HEK293 (cell line): ENCODE measurements around the gene RAB28.

ENCODE experiments used
- CTCF ChIA-PET: fragments of 350-600 bp; formaldehyde crosslinking; extraction: SDS; loops from one replicate; lab custom pipeline; 2021; ENCODE audit warnings: antibody characterized with exemption; lab: Yijun Ruan, JAX
- POLR2A ChIA-PET: fragments of 300-600 bp; formaldehyde crosslinking; extraction: SDS; loops from one replicate; lab custom pipeline; 2020; ENCODE audit warnings: antibody characterized with exemption, inconsistent platforms; lab: Yijun Ruan, JAX
- H3K27ac ChIP-seq: fragments of 200-500 bp; sonication (Bioruptor generic); 2 replicates; pipeline ENCODE4 v1.5.1; 2014; ENCODE audit warnings: low read depth, low read length, control low read depth, inconsistent platforms; ENCODE audit errors: extremely low read depth
- H3K36me3 ChIP-seq, 2 experiments: fragments of 200-500 bp in 1 of 2; sonication (Bioruptor generic) in 1 of 2; 1 replicate in 1 of 2; 2 replicates in 1 of 2; pipeline ENCODE4 v1.5.1; 2014 to 2017; ENCODE audit warnings: inconsistent platforms in 2 of 2, low read length in 2 of 2; ENCODE audit not compliant: control insufficient read depth in 2 of 2, insufficient read depth in 1 of 2
- H3K4me1 ChIP-seq: fragments of 200-500 bp; sonication (Bioruptor generic); 2 replicates; pipeline ENCODE4 v1.5.1; 2014; ENCODE audit warnings: mild to moderate bottlenecking, low read length, inconsistent platforms; ENCODE audit not compliant: control insufficient read depth, insufficient read depth
- H3K4me3 ChIP-seq: 2 replicates; pipeline ENCODE4 v1.5.1; 2011; ENCODE audit warnings: low read depth, mild to moderate bottlenecking, control low read depth, low read length, moderate library complexity
- H3K9me3 ChIP-seq: fragments of 200-500 bp; sonication (Bioruptor generic); 2 replicates; pipeline ENCODE4 v1.5.1; 2014; ENCODE audit warnings: low read depth, low read length, inconsistent platforms; ENCODE audit not compliant: control insufficient read depth, insufficient read depth
- BCL11B ChIP-seq: fragments of 450-650 bp; formaldehyde crosslinking; IDR thresholded peaks from 2 replicates; pipeline ENCODE4 v1.5.1; 2016; ENCODE audit warnings: low read depth, missing biosample characterization, missing genetic modification characterization
- HOXC10 ChIP-seq: sonication (generic); formaldehyde crosslinking; IDR thresholded peaks from 2 replicates; pipeline ENCODE4 v1.8.1; 2023; ENCODE audit warnings: mild to moderate bottlenecking, missing genetic modification reagents
- OSR2 ChIP-seq: fragments of 450-650 bp; formaldehyde crosslinking; IDR thresholded peaks from 2 replicates; pipeline ENCODE4 v1.5.1; 2016; ENCODE audit warnings: missing biosample characterization, missing genetic modification characterization
- SCRT2 ChIP-seq: fragments of 450-650 bp; formaldehyde crosslinking; IDR thresholded peaks from 2 replicates; pipeline ENCODE4 v1.5.1; 2016; ENCODE audit warnings: missing biosample characterization, missing genetic modification characterization
- ZFHX2 ChIP-seq: fragments of 450-650 bp; formaldehyde crosslinking; conservative IDR thresholded peaks from 2 replicates; pipeline ENCODE4 v1.5.1; 2016; ENCODE audit warnings: missing biosample characterization, missing genetic modification characterization
- ZFP37 ChIP-seq: fragments of 450-650 bp; formaldehyde crosslinking; IDR thresholded peaks from 2 replicates; pipeline ENCODE4 v1.5.1; 2016; ENCODE audit warnings: missing biosample characterization, missing genetic modification characterization
- ZNF121 ChIP-seq: fragments of 450-650 bp; formaldehyde crosslinking; IDR thresholded peaks from 2 replicates; pipeline ENCODE4 v1.5.1; 2016; ENCODE audit warnings: missing biosample characterization, missing genetic modification characterization
- ZNF19 ChIP-seq: fragments of 450-650 bp; formaldehyde crosslinking; IDR thresholded peaks from 2 replicates; pipeline ENCODE4; 2016; ENCODE audit warnings: missing biosample characterization, missing genetic modification characterization, low read depth
- ZNF221 ChIP-seq: fragments of 450-650 bp; formaldehyde crosslinking; IDR thresholded peaks from 2 replicates; pipeline ENCODE4 v1.5.1; 2017; ENCODE audit warnings: missing biosample characterization, missing genetic modification characterization, borderline replicate concordance
- ZNF24 ChIP-seq: fragments of 450-650 bp; formaldehyde crosslinking; IDR thresholded peaks from 2 replicates; pipeline ENCODE4 v1.5.1; 2016; ENCODE audit warnings: missing biosample characterization, missing genetic modification characterization
- ZNF610 ChIP-seq: fragments of 450-650 bp; formaldehyde crosslinking; IDR thresholded peaks from 2 replicates; pipeline ENCODE4 v1.5.1; 2016; ENCODE audit warnings: missing biosample characterization, missing genetic modification characterization, borderline replicate concordance
- ZNF654 ChIP-seq: fragments of 450-650 bp; formaldehyde crosslinking; IDR thresholded peaks from 2 replicates; pipeline ENCODE4 v1.5.1; 2016; ENCODE audit warnings: low read depth, missing biosample characterization, missing genetic modification characterization
- ZNF664 ChIP-seq: fragments of 450-650 bp; formaldehyde crosslinking; IDR thresholded peaks from 2 replicates; pipeline ENCODE4 v1.5.1; 2016; ENCODE audit warnings: missing biosample characterization, missing genetic modification characterization
- ZNF747 ChIP-seq: fragments of 450-650 bp; formaldehyde crosslinking; IDR thresholded peaks from 2 replicates; pipeline ENCODE4 v1.5.1; 2016; ENCODE audit warnings: missing biosample characterization, missing genetic modification characterization
- ZNF791 ChIP-seq: fragments of 450-650 bp; formaldehyde crosslinking; IDR thresholded peaks from 2 replicates; pipeline ENCODE4 v1.5.1; 2016; ENCODE audit warnings: missing biosample characterization, missing genetic modification characterization
- ZNF837 ChIP-seq: fragments of 450-650 bp; formaldehyde crosslinking; IDR thresholded peaks from 2 replicates; pipeline ENCODE4 v1.5.1; 2016; ENCODE audit warnings: missing biosample characterization, missing genetic modification characterization
- ZXDB ChIP-seq: fragments of 450-650 bp; formaldehyde crosslinking; IDR thresholded peaks from 2 replicates; pipeline ENCODE4 v1.5.1; 2016; ENCODE audit warnings: missing biosample characterization, missing genetic modification characterization
- TF ChIP-seq, protein P1 (sequence below): fragments of 450-650 bp; formaldehyde crosslinking; IDR thresholded peaks from 2 replicates; pipeline ENCODE4 v1.5.1; 2016; ENCODE audit warnings: missing biosample characterization, missing genetic modification characterization, borderline replicate concordance
- TF ChIP-seq, protein P2 (sequence below): fragments of 450-650 bp; formaldehyde crosslinking; IDR thresholded peaks from 2 replicates; pipeline ENCODE4 v1.5.1; 2016; ENCODE audit warnings: missing biosample characterization, missing genetic modification characterization
- TF ChIP-seq, protein P3 (sequence below): fragments of 450-650 bp; formaldehyde crosslinking; IDR thresholded peaks from 2 replicates; pipeline ENCODE4 v1.5.1; 2017; ENCODE audit warnings: missing biosample characterization, missing genetic modification characterization

RAB28 gene

GRCh38 chr4:13526658-13527057 lies 42.5 kb upstream of the RAB28 start:
- H3K36me3 ChIP-seq, result no peaks in the 10 kb centered on the region
- ChIA-PET CTCF (no interaction called here), POLR2A (no interaction called here)
- no peak for TF ChIP-seq ZXDB (tag by site-specific recombination)
- no peaks in the 10 kb centered on the region; the same call in 1 of the 2 replicates for H3K9me3 ChIP-seq
- H3K4me3 ChIP-seq, result no peak overlapping the region
- H3K4me1 ChIP-seq, result no peaks in the 10 kb centered on the region
- no peak overlapping the region for H3K27ac ChIP-seq

GRCh38 chr4:13525606-13526281 lies 41.6 kb upstream of the RAB28 start:
- H3K36me3 ChIP-seq, result no peaks in the 10 kb centered on the region
- ChIA-PET POLR2A (no interaction called here), CTCF (no interaction called here)
- H3K27ac ChIP-seq, result no peak overlapping the region
- no peaks in the 10 kb centered on the region; the same call in 1 of the 2 replicates for H3K9me3 ChIP-seq
- H3K4me1 ChIP-seq, result no peaks in the 10 kb centered on the region
- no peak for TF ChIP-seq ZNF791 (tag by site-specific recombination)
- TF ChIP-seq ZNF747 (tag by site-specific recombination), result no peak
- TF ChIP-seq, protein P1, sequence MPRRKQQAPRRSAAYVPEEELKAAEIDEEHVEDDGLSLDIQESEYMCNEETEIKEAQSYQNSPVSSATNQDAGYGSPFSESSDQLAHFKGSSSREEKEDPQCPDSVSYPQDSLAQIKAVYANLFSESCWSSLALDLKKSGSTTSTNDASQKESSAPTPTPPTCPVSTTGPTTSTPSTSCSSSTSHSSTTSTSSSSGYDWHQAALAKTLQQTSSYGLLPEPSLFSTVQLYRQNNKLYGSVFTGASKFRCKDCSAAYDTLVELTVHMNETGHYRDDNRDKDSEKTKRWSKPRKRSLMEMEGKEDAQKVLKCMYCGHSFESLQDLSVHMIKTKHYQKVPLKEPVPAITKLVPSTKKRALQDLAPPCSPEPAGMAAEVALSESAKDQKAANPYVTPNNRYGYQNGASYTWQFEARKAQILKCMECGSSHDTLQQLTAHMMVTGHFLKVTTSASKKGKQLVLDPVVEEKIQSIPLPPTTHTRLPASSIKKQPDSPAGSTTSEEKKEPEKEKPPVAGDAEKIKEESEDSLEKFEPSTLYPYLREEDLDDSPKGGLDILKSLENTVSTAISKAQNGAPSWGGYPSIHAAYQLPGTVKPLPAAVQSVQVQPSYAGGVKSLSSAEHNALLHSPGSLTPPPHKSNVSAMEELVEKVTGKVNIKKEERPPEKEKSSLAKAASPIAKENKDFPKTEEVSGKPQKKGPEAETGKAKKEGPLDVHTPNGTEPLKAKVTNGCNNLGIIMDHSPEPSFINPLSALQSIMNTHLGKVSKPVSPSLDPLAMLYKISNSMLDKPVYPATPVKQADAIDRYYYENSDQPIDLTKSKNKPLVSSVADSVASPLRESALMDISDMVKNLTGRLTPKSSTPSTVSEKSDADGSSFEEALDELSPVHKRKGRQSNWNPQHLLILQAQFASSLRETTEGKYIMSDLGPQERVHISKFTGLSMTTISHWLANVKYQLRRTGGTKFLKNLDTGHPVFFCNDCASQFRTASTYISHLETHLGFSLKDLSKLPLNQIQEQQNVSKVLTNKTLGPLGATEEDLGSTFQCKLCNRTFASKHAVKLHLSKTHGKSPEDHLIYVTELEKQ (tag by site-specific recombination), result no peak
- TF ChIP-seq OSR2, result no peak
- no peak for TF ChIP-seq ZNF221 (tag by site-specific recombination)
- no peak for TF ChIP-seq ZNF837 (tag by site-specific recombination)
- no peak for TF ChIP-seq ZNF19 (tag by site-specific recombination)
- TF ChIP-seq ZFP37 (tag by site-specific recombination), result no peak
- TF ChIP-seq ZNF121 (tag by site-specific recombination), result no peak
- TF ChIP-seq ZNF654, result no peak
- no peak for TF ChIP-seq SCRT2 (tag by site-specific recombination)
- TF ChIP-seq ZNF610 (tag by site-specific recombination), result no peak
- TF ChIP-seq ZFHX2 (tag by site-specific recombination), result no peak
- TF ChIP-seq, protein P2, sequence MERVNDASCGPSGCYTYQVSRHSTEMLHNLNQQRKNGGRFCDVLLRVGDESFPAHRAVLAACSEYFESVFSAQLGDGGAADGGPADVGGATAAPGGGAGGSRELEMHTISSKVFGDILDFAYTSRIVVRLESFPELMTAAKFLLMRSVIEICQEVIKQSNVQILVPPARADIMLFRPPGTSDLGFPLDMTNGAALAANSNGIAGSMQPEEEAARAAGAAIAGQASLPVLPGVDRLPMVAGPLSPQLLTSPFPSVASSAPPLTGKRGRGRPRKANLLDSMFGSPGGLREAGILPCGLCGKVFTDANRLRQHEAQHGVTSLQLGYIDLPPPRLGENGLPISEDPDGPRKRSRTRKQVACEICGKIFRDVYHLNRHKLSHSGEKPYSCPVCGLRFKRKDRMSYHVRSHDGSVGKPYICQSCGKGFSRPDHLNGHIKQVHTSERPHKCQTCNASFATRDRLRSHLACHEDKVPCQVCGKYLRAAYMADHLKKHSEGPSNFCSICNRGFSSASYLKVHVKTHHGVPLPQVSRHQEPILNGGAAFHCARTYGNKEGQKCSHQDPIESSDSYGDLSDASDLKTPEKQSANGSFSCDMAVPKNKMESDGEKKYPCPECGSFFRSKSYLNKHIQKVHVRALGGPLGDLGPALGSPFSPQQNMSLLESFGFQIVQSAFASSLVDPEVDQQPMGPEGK (tag by site-specific recombination), result no peak
- no peak for TF ChIP-seq ZNF664
- TF ChIP-seq BCL11B (tag by site-specific recombination), result no peak
- no peak for TF ChIP-seq ZNF24 (tag by site-specific recombination)
- TF ChIP-seq, protein P3, sequence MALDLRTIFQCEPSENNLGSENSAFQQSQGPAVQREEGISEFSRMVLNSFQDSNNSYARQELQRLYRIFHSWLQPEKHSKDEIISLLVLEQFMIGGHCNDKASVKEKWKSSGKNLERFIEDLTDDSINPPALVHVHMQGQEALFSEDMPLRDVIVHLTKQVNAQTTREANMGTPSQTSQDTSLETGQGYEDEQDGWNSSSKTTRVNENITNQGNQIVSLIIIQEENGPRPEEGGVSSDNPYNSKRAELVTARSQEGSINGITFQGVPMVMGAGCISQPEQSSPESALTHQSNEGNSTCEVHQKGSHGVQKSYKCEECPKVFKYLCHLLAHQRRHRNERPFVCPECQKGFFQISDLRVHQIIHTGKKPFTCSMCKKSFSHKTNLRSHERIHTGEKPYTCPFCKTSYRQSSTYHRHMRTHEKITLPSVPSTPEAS (tag by site-specific recombination), result no peak
- TF ChIP-seq HOXC10 (CRISPR knock-in tag), result no peak
- H3K4me3 ChIP-seq, result no peak overlapping the region
